K562 (cell line): ENCODE results near the gene ANKRD11. TPM values are rescaled to one million over a fixed set of nuclear protein-coding genes. Genes with fewer than 3 reads are reported as not detected.
A peak's percentile ranks its signal among the peaks of the same experiment; 100 is the strongest.

ENCODE experiments used
- CBX2 ChIP-seq: fragments of 200-600 bp; sonication (generic); IDR thresholded peaks from one replicate; pipeline ENCODE4 v1.6.1; 2012; ENCODE audit warnings: mild to moderate bottlenecking, low read length, inconsistent platforms; ENCODE audit not compliant: insufficient read depth, poor library complexity, severe bottlenecking
- CHCHD3 ChIP-seq: fragments of 250-450 bp; sonication (Bioruptor Pico); IDR thresholded peaks from 2 replicates; pipeline ENCODE4 v2.1.2; 2022; ENCODE audit warnings: mild to moderate bottlenecking
- EGR1 ChIP-seq: fragments of 450-650 bp; conservative IDR thresholded peaks from 2 replicates; pipeline ENCODE4 v1.6.1; 2017; ENCODE audit warnings: mild to moderate bottlenecking
- FOXK1 ChIP-seq: sonication (generic); formaldehyde crosslinking; IDR thresholded peaks from 2 replicates; pipeline ENCODE4 v1.8.0; 2022; ENCODE audit warnings: missing genetic modification reagents, mild to moderate bottlenecking, borderline replicate concordance
- HLTF ChIP-seq: fragments of 450-650 bp; IDR thresholded peaks from 2 replicates; pipeline ENCODE4 v1.6.1; 2016
- PHF21A ChIP-seq: fragments of 450-650 bp; IDR thresholded peaks from 2 replicates; pipeline ENCODE4 v1.6.1; 2017; ENCODE audit warnings: low read depth, borderline replicate concordance
- POLR2AphosphoS5 ChIP-seq: IDR thresholded peaks from 2 replicates; pipeline ENCODE4 v1.6.1; 2011; ENCODE audit warnings: mild to moderate bottlenecking, low read depth, low read length, moderate library complexity; ENCODE audit not compliant: control insufficient read depth, insufficient read depth
- POLR2B ChIP-seq: fragments of 450-650 bp; IDR thresholded peaks from 2 replicates; pipeline ENCODE4 v1.6.1; 2018; ENCODE audit warnings: low read depth; ENCODE audit not compliant: partially characterized antibody
- polyA plus RNA-seq, 8 experiments: library from polyadenylated mRNA; depleted of rRNA in 4 of 8; stranded (reverse) in 5 of 8; unstranded in 3 of 8; fragments of >200 nt; fragmentation: Nextera tagmentation in 2 of 8; fragmentation: Illumina TruSeq in 1 of 8; extraction: Ambion mirVana in 2 of 8; extraction: Trizol in 1 of 8; gene quantifications; 2 replicates each; pipeline versions ENCODE4 v1.2.1 to v1.2.3, GENCODE V29; 2011 to 2014; ENCODE audit warnings: inconsistent platforms in 1 of 8, missing spikeins in 1 of 8
- total RNA-seq, 7 experiments: library from RNA; depleted of rRNA in 6 of 7; stranded (reverse); fragments of >200 nt in 6 of 7; fragmentation: Illumina TruSeq in 2 of 7; extraction: Trizol in 2 of 7; gene quantifications; 2 replicates each; pipeline versions ENCODE4 v1.2.1 to v1.2.3, GENCODE V29; 2011 to 2021; ENCODE audit warnings: low replicate concordance in 1 of 7
- TF ChIP-seq, protein P1 (sequence below), 2 experiments: fragments of 450-650 bp in 1 of 2; sonication (generic) in 1 of 2; formaldehyde crosslinking in 1 of 2; IDR thresholded peaks; 2 replicates each; pipeline versions ENCODE4 v1.7.1 to v1.9.0; 2016 to 2022; ENCODE audit warnings: inconsistent platforms in 1 of 2, mild to moderate bottlenecking in 1 of 2, missing genetic modification reagents in 1 of 2
- TF ChIP-seq, protein P2 (sequence below), 2 experiments: fragments of 450-650 bp in 1 of 2; sonication (generic) in 1 of 2; formaldehyde crosslinking in 1 of 2; IDR thresholded peaks in 1 of 2; conservative IDR thresholded peaks in 1 of 2; 2 replicates each; pipeline versions ENCODE4 v1.6.1 to v1.8.1; 2016 to 2023; ENCODE audit warnings: mild to moderate bottlenecking in 2 of 2, moderate library complexity in 2 of 2, inconsistent platforms in 1 of 2, missing genetic modification reagents in 1 of 2
- TF ChIP-seq, protein P3 (sequence below), 2 experiments: fragments of 200-800 bp in 1 of 2; sonication (Bioruptor generic) in 1 of 2; sonication (generic) in 1 of 2; formaldehyde crosslinking in 1 of 2; IDR thresholded peaks in 1 of 2; conservative IDR thresholded peaks in 1 of 2; 2 replicates each; pipeline versions ENCODE4 v1.5.0 to v1.6.1; 2016 to 2020; ENCODE audit warnings: missing compliant biosample characterization in 1 of 2, missing genetic modification characterization in 1 of 2, missing genetic modification reagents in 1 of 2
- TF ChIP-seq, protein P4 (sequence below): sonication (generic); formaldehyde crosslinking; IDR thresholded peaks from 2 replicates; pipeline ENCODE4 v1.8.0; 2022; ENCODE audit warnings: mild to moderate bottlenecking, missing genetic modification reagents

The ANKRD11 gene
- total and polyA plus RNA-seq, 9 of the 15 experiments (the other 6 are each of a cell fraction or from before 2014, with no cell fraction given) = 4.7 to 126 (median 31.7) TPM

DNA sequence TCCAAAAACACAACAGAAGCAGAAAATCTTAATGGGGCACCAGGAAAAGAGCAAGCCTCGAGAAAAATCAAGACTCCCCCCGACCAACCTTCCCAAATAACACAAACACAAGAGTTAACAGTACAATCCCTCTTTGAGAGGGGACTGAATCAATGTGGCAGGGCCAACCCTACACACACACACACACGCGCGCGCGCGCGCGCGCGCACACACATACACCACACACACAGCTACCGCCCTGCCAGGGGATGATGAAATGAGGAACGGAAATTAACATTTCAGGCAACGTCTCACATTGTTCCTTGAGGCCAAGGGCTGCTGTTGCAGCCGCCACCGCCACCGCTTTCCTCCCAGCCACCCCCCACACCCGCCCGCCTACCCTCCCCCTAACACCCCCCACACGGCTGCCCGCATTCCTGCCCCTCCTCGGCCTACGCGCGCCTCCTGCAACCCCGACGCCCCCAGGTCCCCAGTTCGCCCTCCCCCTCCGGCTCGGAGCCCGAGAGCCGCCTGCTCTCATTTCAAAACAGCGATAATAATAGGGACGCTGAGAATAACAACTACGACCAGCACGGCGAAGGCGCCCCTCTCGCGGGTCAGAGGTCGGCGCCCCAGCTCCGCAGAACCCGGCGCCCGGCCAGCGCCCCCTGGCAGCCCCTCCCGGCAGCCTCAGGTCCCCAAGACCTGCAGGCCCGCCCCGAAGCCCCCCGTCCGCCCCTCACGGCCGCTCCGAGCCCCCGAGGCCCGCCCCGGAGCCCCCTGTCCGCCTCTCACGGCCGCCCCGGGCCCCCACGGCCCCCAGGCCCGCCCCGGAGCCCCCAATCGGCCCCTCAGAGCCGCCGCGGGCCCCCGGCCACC lies 1.1 kb downstream of the ANKRD11 start (continued):
- TF ChIP-seq, protein P1, sequence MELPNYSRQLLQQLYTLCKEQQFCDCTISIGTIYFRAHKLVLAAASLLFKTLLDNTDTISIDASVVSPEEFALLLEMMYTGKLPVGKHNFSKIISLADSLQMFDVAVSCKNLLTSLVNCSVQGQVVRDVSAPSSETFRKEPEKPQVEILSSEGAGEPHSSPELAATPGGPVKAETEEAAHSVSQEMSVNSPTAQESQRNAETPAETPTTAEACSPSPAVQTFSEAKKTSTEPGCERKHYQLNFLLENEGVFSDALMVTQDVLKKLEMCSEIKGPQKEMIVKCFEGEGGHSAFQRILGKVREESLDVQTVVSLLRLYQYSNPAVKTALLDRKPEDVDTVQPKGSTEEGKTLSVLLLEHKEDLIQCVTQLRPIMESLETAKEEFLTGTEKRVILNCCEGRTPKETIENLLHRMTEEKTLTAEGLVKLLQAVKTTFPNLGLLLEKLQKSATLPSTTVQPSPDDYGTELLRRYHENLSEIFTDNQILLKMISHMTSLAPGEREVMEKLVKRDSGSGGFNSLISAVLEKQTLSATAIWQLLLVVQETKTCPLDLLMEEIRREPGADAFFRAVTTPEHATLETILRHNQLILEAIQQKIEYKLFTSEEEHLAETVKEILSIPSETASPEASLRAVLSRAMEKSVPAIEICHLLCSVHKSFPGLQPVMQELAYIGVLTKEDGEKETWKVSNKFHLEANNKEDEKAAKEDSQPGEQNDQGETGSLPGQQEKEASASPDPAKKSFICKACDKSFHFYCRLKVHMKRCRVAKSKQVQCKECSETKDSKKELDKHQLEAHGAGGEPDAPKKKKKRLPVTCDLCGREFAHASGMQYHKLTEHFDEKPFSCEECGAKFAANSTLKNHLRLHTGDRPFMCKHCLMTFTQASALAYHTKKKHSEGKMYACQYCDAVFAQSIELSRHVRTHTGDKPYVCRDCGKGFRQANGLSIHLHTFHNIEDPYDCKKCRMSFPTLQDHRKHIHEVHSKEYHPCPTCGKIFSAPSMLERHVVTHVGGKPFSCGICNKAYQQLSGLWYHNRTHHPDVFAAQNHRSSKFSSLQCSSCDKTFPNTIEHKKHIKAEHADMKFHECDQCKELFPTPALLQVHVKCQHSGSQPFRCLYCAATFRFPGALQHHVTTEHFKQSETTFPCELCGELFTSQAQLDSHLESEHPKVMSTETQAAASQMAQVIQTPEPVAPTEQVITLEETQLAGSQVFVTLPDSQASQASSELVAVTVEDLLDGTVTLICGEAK (IDR thresholded peaks at IDR 0.05) = 0 out of 2 replicates have a peak, but pooled peaks have one; percentile 54
- TF ChIP-seq, protein P1 (CRISPR knock-in tag; IDR thresholded peaks at IDR 0.05) = no peak
- TF ChIP-seq, protein P2, sequence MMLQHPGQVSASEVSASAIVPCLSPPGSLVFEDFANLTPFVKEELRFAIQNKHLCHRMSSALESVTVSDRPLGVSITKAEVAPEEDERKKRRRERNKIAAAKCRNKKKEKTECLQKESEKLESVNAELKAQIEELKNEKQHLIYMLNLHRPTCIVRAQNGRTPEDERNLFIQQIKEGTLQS (IDR thresholded peaks at IDR 0.05) = peak; percentile 95
- TF ChIP-seq, protein P2 (CRISPR knock-in tag; conservative IDR thresholded peaks at IDR 0.05) = no peak
- TF ChIP-seq EGR1 (peak; percentile 89), CHCHD3 (CRISPR knock-in tag) (no peak), CBX2 (no peak), HLTF (peak; percentile 73; the same call in 1 of the 2 replicates), PHF21A (0 out of 2 replicates have a peak, but pooled peaks have one; percentile 9), POLR2AphosphoS5 (peak; percentile 42; the same call in 1 of the 2 replicates), POLR2B (peak; percentile 52), FOXK1 (no peak)
- TF ChIP-seq, protein P3, sequence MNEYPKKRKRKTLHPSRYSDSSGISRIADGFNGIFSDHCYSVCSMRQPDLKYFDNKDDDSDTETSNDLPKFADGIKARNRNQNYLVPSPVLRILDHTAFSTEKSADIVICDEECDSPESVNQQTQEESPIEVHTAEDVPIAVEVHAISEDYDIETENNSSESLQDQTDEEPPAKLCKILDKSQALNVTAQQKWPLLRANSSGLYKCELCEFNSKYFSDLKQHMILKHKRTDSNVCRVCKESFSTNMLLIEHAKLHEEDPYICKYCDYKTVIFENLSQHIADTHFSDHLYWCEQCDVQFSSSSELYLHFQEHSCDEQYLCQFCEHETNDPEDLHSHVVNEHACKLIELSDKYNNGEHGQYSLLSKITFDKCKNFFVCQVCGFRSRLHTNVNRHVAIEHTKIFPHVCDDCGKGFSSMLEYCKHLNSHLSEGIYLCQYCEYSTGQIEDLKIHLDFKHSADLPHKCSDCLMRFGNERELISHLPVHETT (CRISPR knock-in tag; conservative IDR thresholded peaks at IDR 0.05 in 1 of 2, IDR thresholded peaks at IDR 0.05 in 1 of 2) = no peak; a peak in 1 of 4 replicates
- TF ChIP-seq, protein P4, sequence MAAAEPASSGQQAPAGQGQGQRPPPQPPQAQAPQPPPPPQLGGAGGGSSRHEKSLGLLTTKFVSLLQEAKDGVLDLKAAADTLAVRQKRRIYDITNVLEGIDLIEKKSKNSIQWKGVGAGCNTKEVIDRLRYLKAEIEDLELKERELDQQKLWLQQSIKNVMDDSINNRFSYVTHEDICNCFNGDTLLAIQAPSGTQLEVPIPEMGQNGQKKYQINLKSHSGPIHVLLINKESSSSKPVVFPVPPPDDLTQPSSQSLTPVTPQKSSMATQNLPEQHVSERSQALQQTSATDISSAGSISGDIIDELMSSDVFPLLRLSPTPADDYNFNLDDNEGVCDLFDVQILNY (CRISPR knock-in tag) = no peak
